ENCODE data around the gene CPNE6.

DNA sequence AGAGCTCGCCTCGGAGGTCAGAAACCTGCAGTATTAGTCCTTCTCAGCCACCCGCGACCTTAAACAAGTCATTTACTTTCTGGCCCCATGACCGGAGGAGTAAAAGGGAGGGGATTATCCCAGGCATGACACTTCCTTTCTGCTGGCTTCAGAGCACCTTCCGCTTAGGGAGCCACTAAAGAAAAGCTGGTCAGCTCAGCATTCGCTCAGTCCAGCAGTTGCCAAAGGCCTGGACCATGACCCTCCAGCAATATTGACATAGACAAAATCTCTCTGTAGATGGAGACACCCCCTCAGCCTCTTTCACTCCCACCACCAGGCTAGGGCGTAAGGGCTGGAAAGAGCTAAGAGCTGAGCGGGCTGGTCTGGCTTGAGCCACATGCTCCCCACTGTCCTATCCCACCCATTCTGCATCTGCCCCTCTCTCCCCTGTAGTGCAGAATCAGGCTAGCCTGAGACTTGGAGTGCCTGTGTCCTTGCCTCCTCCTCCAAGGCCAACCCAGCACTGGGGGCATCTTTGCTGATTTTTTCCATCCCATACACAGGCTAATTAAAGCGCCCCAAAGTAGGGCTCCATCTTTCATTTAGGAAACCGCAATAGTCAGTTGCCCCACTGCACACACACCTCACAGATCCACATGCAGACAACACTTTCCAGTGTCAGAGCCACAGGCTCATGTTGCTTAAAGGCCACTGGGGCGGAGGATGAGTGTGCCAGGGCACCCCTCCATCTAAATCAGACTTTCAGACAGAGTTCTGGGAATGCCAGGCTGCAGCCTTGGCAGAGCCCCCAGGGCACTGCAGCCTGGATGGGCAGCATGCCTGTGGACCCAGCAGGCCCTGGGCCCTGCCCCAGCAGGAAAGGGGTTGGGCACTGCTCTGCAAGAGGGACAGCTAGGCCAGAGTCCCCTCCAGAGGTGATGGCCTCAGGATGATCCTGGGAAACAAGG lies 4.0 kb upstream of the CPNE6 start:
- TF ChIP-seq POLR2A (IDR thresholded peaks at IDR 0.05): no peak
- TF ChIP-seq, protein P1, sequence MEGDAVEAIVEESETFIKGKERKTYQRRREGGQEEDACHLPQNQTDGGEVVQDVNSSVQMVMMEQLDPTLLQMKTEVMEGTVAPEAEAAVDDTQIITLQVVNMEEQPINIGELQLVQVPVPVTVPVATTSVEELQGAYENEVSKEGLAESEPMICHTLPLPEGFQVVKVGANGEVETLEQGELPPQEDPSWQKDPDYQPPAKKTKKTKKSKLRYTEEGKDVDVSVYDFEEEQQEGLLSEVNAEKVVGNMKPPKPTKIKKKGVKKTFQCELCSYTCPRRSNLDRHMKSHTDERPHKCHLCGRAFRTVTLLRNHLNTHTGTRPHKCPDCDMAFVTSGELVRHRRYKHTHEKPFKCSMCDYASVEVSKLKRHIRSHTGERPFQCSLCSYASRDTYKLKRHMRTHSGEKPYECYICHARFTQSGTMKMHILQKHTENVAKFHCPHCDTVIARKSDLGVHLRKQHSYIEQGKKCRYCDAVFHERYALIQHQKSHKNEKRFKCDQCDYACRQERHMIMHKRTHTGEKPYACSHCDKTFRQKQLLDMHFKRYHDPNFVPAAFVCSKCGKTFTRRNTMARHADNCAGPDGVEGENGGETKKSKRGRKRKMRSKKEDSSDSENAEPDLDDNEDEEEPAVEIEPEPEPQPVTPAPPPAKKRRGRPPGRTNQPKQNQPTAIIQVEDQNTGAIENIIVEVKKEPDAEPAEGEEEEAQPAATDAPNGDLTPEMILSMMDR (IDR thresholded peaks at IDR 0.05): no peak

Data from suprapubic skin (tissue), 3 donors.